Activated naive CD8-positive, alpha-beta T cell (primary cell): ENCODE measurements around the gene SIRT1.
"Not testable (repeated sequence)": the region's sequence is repeated elsewhere in the genome, so short reads cannot be mapped to it uniquely, and the experiment has no call there.

Experiments
- H3K27ac Mint-ChIP-seq: one replicate; pipeline ENCODE4 v1.8.0; 2021; ENCODE audit warnings: mixed read lengths
- H3K27me3 Mint-ChIP-seq: one replicate; pipeline ENCODE4 v1.8.0; 2021; ENCODE audit warnings: mixed read lengths
- H3K36me3 Mint-ChIP-seq: one replicate; pipeline ENCODE4 v1.8.0; 2021; ENCODE audit warnings: mixed read lengths
- H3K4me1 Mint-ChIP-seq: one replicate; pipeline ENCODE4 v1.8.0; 2021; ENCODE audit warnings: low read depth, mixed read lengths
- H3K4me3 Mint-ChIP-seq: one replicate; pipeline ENCODE4 v1.8.0; 2021; ENCODE audit warnings: mild to moderate bottlenecking, mixed read lengths
- H3K9me3 Mint-ChIP-seq: one replicate; pipeline ENCODE4 v1.8.0; 2021; ENCODE audit warnings: low read depth, mixed read lengths

Gene SIRT1

DNA sequence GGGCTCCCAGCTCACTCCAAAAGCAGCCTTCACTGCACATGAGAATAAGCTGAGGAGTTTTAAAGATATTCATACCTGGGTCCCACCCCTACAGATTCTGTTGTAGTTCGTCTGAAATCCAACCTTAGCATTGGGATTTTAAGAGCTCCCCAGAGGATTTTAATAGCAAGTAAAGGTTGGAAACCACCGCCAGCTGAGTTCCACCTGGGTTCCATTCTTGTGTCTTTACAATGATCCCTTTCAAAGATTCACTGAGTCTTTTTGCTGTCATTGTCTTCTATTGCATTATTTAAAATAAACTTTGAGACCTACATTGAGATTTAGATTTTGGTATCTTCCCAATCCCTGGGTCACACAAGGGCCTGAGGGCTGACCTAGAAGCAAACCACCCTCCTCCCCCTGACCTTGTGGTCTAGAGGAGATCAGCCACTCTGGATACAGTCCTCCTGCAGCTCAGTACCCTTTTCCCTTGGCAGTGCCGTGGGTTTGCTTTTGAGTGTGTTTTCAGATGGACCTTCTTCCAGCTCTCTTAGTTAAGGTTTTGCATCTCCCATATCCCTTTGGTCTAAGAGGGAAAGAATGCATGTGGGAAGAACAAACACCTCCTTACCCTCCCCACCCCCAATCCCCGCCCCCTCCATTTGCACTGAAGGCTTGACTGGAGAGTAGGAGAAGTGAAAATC, 22.6 kb upstream of the SIRT1 start:
- H3K4me3 Mint-ChIP-seq = no peak overlapping the region
- H3K36me3 Mint-ChIP-seq = no peaks in the 10 kb centered on the region
- no peaks in the 10 kb centered on the region for H3K9me3 Mint-ChIP-seq
- no peaks in the 10 kb centered on the region for H3K4me1 Mint-ChIP-seq
- H3K27ac Mint-ChIP-seq = no peak overlapping the region
- no peaks in the 10 kb centered on the region for H3K27me3 Mint-ChIP-seq

DNA sequence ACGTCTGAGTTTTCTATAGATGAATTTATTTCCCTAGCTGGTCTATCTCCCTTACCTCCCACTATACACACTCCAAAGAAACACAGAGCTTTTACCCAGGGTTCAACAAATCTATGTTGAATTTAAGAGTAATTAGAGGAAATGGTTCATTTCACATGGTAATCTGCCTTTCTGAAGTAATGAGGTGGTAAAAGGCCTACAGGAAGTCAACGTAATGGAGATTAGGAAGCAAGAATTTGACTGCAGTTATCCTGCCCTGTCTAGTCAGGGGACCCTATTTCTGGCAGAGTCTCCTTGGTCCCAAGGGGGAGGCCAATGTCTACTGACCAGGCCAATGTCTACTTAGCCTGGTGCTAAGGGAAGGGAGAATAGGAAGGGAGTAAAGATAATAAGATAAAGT, 21.4 kb upstream of the SIRT1 start:
- Mint-ChIP-seq H3K27me3 (no peaks in the 10 kb centered on the region), H3K36me3 (no peaks in the 10 kb centered on the region), H3K9me3 (no peaks in the 10 kb centered on the region), H3K27ac (no peak overlapping the region), H3K4me3 (no peak overlapping the region), H3K4me1 (no peaks in the 10 kb centered on the region)

DNA sequence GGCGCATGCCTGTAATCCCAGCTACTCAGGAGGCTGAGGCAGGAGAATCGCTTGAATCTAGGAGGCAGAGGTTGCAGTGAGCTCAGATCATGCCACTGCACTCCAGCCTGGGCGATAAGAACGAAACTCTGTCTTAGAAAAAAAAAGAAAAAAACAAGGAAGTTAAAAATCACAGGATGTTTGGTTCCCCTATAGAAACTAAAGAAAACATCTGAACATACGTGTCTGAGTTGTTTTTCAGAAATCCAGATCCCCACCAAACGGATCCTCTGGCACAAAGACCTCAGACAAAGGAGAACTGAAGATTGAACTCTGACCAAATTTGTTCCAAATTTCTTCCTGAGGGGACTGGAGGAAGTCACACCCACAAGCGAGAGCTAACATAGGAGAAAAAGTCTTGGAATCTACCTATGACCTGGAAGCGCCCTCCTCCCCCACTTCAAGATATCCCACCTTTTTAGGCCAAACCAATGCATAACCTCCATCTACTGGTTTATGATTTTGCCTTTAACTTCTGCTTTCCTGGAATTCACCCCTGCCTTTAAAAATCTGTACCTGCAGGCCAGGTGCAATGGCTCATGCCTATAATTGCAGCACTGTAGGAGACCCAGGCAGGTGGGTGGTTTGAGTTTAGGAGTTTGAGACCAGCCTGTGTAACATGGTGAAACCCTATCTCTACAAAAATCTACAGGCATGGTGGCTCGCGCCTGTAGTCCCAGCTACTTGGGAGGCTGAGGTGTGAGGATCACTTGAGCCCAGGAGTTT, 19.7 kb upstream of the SIRT1 start:
- Mint-ChIP-seq H3K9me3 (no peaks in the 10 kb centered on the region), H3K4me3 (no peak overlapping the region), H3K27me3 (no peaks in the 10 kb centered on the region), H3K4me1 (no peaks in the 10 kb centered on the region), H3K27ac (no peak overlapping the region), H3K36me3 (no peaks in the 10 kb centered on the region)

DNA sequence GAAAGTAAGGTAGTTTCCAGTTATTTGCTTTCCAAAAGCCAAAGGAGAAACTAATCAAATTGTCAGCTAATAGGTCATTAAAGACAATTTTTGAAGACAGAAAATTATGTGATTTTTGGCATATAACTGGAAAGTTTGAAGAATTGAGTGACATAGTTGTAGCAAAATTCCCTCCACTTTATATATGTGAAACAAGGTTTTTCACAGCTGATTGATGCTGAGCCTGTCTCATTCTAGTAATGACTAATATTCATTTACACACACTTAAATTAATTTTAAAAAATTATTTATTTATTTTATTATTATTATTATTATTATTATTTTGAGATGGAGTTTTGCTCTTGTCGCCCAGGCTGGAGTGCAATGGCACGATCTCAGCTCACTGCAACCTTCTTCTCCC, 16.3 kb upstream of the SIRT1 start:
- no peak overlapping the region for H3K27ac Mint-ChIP-seq
- H3K9me3 Mint-ChIP-seq = no peaks in the 10 kb centered on the region
- no peaks in the 10 kb centered on the region for H3K36me3 Mint-ChIP-seq
- H3K27me3 Mint-ChIP-seq = no peaks in the 10 kb centered on the region
- H3K4me3 Mint-ChIP-seq = no peak overlapping the region
- no peaks in the 10 kb centered on the region for H3K4me1 Mint-ChIP-seq

DNA sequence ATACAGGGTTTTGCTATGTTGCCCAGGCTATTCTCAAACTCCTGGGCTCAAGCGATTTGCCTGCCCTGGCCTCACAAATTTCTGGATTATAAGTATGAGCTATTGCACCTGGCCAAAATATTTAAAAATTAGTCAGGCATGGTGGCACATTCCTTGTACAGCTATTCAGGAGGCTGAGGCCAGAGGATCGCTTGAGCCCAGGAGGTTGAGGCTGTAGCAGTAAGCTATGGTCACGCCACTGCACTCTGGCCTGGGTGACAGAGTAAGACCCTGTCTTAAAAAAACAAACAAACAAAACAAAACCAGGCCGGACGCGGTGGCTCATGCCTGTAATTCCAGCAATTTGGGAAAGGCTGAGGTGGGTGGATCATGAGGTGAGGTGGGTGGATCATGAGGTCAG, 14.5 kb upstream of the SIRT1 start:
- Mint-ChIP-seq H3K27ac (no peak overlapping the region), H3K36me3 (no peaks in the 10 kb centered on the region), H3K9me3 (no peaks in the 10 kb centered on the region), H3K4me1 (no peaks in the 10 kb centered on the region), H3K27me3 (no peaks in the 10 kb centered on the region), H3K4me3 (no peak overlapping the region)

DNA sequence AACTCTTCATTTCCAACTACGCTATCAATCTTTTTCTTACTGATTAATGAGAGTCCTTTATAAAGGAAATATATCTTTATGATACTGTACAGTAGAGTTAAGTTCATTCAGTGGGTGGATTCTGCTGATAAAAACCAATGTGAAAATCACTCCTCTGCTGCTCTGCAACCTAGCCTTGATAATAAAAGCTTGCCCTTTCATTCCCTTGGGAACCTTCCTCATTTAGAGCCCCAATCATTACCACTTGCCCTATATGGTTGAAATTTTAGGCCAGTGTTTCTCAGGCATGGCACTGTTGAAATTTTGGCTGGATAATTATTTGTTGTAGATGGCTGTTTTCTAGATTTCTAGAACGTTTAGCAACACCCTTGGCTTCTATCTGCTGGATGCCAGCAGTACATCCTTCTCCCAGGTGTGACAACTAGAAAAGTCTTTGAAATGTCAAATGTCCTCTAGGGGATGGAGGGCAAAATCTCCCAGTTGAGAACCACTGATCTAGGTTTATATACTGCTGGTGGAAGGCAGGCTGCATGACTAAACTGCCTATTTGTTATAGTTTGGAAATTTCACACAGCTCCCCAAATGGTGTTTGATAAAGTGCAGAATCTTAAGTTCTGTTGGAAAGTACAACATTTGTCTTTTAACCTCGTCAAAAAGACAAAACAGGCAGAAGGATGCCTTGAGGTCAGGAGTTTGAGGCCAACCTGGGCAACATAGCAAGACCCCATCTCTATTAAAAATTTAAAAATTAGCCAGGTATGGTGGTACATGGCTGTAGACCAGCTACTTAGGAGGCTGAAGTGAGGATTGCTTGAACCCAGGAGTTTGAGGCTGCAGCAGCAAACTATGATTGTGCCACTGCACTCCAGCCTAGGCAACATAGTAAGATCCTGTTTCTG, 8.9 kb upstream of the SIRT1 start:
- no peaks in the 10 kb centered on the region for H3K9me3 Mint-ChIP-seq
- H3K27ac Mint-ChIP-seq = no peak overlapping the region
- no peaks in the 10 kb centered on the region for H3K36me3 Mint-ChIP-seq
- H3K27me3 Mint-ChIP-seq = no peaks in the 10 kb centered on the region
- no peaks in the 10 kb centered on the region for H3K4me1 Mint-ChIP-seq
- no peak overlapping the region for H3K4me3 Mint-ChIP-seq

DNA sequence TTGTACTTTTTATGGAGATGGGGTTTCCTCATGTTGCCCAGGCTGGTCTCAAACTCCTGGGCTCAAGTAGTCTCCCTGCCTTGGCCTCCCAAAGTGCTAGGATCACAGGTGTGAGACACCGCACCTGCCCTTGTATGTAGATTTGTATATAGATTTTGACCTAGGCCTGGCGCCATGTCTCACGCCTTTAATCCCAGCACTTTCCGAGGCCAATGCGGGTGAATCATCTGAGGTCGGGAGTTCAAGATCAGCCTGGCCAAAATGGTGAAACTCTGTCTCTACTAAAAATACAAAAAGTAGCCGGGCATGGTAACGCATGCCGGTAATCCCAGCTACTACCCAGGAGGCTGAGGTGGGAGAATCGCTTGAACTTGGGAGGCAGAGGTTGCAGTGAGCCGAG, 7.0 kb upstream of the SIRT1 start:
- H3K27me3 Mint-ChIP-seq, H3K4me1 Mint-ChIP-seq, H3K36me3 Mint-ChIP-seq, H3K27ac Mint-ChIP-seq, H3K4me3 Mint-ChIP-seq, H3K9me3 Mint-ChIP-seq: not testable (repeated sequence)

DNA sequence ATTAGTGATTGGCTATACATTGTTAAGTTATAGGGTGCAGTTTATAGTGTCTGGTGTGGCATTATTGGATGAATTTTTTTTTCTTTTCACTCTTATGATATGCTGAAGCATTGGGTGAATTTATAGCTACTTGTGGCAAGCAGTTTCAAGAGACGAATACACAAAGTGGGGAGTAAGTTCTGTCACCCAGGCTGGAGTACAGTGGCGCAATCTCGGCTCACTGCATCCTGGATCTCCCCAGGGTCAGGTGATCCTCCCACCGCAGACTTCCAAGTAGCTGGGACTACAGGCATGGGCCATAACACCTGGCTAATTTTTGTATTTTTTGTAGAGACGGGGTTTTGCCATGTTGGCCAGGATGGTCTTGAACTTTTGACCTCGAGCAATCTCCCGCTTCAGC, 6.3 kb upstream of the SIRT1 start:
- Mint-ChIP-seq H3K27ac (no peak overlapping the region), H3K4me1 (no peaks in the 10 kb centered on the region), H3K9me3 (no peaks in the 10 kb centered on the region), H3K36me3 (no peaks in the 10 kb centered on the region), H3K4me3 (no peak overlapping the region), H3K27me3 (no peaks in the 10 kb centered on the region)

DNA sequence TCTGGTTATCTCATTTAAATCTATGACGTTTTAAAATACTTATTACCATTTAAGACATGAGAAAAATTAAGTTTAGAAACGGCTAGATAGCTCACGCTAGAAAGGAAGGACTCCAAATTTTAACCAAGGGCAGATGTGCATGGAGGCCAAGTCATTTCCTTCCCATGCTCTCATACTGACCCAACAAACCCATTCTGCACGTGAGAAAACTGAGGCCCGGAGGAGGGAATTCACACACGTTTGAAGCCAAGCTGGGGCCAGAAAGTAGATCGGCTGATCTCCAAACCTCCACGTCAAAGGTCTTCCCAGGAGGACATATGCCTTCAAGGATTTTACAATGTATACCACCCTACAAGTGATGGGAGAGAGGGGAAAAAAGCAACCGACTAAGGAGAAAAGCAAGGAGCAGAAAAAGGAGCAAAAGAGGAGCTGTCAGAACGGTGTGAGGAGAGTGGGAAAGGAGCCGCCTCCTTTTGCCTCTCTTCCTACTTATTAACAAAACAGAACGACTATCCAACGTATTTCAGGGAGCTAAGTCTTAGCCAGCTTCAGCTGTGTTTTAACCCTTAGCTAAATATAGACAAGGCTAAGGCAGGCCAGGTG, 645 bp upstream of the SIRT1 start:
- H3K9me3 Mint-ChIP-seq = no peaks in the 10 kb centered on the region
- H3K27ac Mint-ChIP-seq = peak overlapping the region; percentile 95
- peak overlapping the region; percentile 92 for H3K4me3 Mint-ChIP-seq
- H3K36me3 Mint-ChIP-seq = peaks cover 9% of the 10 kb centered on the region
- H3K27me3 Mint-ChIP-seq = no peaks in the 10 kb centered on the region
- peaks cover 34% of the 10 kb centered on the region for H3K4me1 Mint-ChIP-seq

DNA sequence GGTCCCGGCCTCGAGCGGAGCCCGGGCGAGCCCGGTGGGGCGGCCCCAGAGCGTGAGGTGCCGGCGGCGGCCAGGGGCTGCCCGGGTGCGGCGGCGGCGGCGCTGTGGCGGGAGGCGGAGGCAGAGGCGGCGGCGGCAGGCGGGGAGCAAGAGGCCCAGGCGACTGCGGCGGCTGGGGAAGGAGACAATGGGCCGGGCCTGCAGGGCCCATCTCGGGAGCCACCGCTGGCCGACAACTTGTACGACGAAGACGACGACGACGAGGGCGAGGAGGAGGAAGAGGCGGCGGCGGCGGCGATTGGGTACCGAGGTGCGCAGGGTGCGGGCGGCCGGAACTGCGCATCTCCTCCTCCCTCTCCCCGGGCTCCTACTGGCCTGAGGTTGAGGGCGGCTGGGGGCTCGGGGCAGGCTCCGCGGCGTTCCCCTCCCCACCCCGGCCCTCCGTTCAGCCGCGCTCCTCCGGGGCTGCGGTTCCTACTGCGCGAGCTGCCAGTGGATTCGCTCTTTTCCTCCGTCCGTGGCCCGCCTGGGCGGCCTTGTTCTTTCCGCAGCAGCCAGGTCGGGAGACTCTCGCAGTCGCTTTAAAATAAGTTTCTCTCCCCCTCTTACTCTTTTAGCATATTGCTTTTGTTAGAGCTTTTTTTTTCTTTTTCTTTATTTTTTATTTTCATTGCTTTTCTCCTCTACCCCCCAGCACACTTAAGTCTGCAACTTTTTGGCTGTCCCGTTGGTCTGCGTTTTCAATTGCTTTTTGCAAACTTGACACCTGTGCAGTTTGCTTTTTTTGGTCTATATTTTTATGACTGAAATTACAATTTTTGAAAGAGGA, 600 bp downstream of the SIRT1 start:
- Mint-ChIP-seq H3K4me1 (peaks cover 44% of the 10 kb centered on the region), H3K27me3 (no peaks in the 10 kb centered on the region), H3K9me3 (no peaks in the 10 kb centered on the region), H3K27ac (peak overlapping the region; percentile 89), H3K36me3 (peaks cover 15% of the 10 kb centered on the region), H3K4me3 (peak overlapping the region; percentile 93)

DNA sequence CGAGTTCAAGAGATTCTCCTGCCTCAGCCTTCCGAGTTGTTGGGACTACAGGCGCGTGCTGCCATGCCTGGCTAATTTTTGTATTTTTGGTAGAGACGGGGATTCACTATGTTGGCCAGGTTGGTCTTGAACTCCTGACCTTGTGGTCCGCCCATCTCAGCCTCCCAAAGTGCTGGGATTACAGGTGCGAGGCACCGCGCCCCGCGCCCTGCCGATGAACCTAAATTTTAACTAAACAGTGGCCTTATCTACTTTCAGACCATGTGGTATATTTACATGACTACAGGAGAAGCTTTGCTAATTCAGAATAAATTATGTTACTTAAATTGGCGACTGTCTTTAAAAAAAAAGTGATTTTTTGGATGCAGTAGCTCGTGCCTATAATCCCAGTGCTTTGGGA, 9.2 kb downstream of the SIRT1 start:
- no peak overlapping the region for H3K27ac Mint-ChIP-seq
- peaks cover 14% of the 10 kb centered on the region for H3K36me3 Mint-ChIP-seq
- no peaks in the 10 kb centered on the region for H3K27me3 Mint-ChIP-seq
- H3K4me3 Mint-ChIP-seq = no peak overlapping the region
- H3K9me3 Mint-ChIP-seq = no peaks in the 10 kb centered on the region
- H3K4me1 Mint-ChIP-seq = peaks cover 36% of the 10 kb centered on the region

DNA sequence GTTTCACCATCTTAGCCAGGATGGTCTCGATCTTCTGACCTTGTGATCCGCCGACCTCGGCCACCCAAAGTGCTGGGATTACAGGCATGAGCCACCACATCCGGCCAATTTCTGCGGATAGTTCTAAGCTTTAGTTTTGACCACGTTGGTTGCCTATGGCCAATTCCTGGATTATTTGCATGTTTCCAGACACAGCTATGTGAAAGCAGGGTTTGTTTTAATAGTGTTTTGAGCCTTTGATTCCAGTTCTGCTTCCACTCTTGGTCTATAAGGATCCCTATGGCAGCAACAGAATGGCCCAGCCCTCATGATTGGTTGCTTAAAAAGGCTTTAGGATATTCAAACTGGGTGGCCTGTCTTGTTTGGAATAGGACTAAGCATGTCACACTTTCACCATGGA, 19.1 kb downstream of the SIRT1 start:
- Mint-ChIP-seq H3K9me3 (no peaks in the 10 kb centered on the region), H3K36me3 (peaks cover 8% of the 10 kb centered on the region), H3K4me3 (no peak overlapping the region), H3K27me3 (no peaks in the 10 kb centered on the region), H3K27ac (no peak overlapping the region), H3K4me1 (peaks cover 26% of the 10 kb centered on the region)

DNA sequence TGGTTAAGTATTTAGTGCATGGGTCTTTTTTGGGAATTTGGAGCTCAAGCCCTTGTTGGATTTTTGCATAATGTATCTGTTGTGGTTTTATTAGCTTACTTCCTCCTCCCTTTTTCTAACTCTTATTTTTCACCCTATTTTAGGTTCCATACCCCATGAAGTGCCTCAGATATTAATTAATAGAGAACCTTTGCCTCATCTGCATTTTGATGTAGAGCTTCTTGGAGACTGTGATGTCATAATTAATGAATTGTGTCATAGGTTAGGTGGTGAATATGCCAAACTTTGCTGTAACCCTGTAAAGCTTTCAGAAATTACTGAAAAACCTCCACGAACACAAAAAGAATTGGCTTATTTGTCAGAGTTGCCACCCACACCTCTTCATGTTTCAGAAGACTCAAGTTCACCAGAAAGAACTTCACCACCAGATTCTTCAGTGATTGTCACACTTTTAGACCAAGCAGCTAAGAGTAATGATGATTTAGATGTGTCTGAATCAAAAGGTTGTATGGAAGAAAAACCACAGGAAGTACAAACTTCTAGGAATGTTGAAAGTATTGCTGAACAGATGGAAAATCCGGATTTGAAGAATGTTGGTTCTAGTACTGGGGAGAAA, 28.0 kb downstream of the SIRT1 start:
- Mint-ChIP-seq H3K27me3 (no peaks in the 10 kb centered on the region), H3K4me3 (no peak overlapping the region), H3K9me3 (no peaks in the 10 kb centered on the region), H3K4me1 (peaks cover 23% of the 10 kb centered on the region), H3K36me3 (peaks cover 10% of the 10 kb centered on the region), H3K27ac (peak overlapping the region; percentile 67)

DNA sequence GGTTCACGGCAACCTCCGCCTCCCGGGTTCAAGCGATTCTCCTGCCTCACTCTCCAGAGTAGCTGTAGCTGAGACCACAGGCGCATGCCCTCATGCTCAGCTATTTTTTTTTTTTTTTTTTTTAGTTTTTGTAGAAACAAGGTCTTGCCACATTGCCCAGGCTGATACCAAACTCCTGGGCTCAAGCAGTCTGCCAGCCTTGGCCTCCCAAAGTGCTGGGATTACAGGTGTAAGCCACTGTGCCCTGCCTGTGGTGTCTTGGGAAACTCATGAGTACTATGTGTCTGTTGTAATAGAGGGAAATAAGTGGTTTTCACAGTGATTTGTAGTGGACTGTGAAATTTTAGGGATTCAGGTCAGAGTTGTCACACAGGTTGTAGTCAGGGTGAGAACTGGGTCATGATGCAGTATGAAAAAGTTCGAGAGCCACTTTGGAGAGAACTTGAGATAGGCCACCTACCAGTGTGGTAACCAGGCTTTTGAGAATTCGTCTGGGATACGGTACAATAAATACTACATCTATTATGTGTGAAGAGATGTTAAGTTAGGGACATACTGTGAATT, 30.4 kb downstream of the SIRT1 start:
- H3K36me3 Mint-ChIP-seq = peaks cover 11% of the 10 kb centered on the region

More for the DNA sequence above, 30.4 kb downstream of the SIRT1 start:
- Mint-ChIP-seq H3K4me3 (no peak overlapping the region), H3K9me3 (no peaks in the 10 kb centered on the region), H3K27me3 (no peaks in the 10 kb centered on the region), H3K27ac (peak overlapping the region; percentile 64), H3K4me1 (peaks cover 20% of the 10 kb centered on the region)
